ENCODE data around the gene DCLK1.

DNA sequence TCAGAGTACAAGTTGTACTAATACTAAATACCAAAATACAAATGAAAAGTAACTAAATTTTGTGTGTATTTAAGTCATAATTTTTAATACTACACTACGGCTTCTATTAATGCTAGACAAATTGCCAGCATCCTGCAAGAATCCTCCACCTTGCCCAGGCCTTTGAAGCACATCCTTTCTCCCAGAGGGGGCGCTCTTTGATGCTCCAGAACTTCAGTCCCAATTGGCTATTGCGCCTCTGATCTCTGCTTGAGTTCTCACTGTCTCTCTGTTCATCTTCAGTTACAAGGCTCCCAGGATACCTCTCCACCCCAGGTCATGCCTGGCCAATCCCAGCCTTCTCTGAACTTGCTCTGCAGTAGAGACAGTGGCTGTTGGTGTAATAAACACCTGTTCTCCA lies 141.0 kb downstream of the DCLK1 start:
- TF ChIP-seq, protein P1, sequence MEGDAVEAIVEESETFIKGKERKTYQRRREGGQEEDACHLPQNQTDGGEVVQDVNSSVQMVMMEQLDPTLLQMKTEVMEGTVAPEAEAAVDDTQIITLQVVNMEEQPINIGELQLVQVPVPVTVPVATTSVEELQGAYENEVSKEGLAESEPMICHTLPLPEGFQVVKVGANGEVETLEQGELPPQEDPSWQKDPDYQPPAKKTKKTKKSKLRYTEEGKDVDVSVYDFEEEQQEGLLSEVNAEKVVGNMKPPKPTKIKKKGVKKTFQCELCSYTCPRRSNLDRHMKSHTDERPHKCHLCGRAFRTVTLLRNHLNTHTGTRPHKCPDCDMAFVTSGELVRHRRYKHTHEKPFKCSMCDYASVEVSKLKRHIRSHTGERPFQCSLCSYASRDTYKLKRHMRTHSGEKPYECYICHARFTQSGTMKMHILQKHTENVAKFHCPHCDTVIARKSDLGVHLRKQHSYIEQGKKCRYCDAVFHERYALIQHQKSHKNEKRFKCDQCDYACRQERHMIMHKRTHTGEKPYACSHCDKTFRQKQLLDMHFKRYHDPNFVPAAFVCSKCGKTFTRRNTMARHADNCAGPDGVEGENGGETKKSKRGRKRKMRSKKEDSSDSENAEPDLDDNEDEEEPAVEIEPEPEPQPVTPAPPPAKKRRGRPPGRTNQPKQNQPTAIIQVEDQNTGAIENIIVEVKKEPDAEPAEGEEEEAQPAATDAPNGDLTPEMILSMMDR (conservative IDR thresholded peaks at IDR 0.05): no peak; the same call in 1 of the 2 replicates
- no peak for TF ChIP-seq EZH2 (IDR thresholded peaks at IDR 0.05; ENCODE audit: low read depth)
